HepG2 (cell line): ENCODE data around the gene COL27A1. TPM values are rescaled to one million over a fixed set of nuclear protein-coding genes. Genes with fewer than 3 reads are reported as not detected.

ENCODE experiments used
- AHDC1 ChIP-seq: sonication (generic); formaldehyde crosslinking; IDR thresholded peaks from 2 replicates; pipeline ENCODE4 v1.5.1; 2020; ENCODE audit warnings: mild to moderate bottlenecking, missing genetic modification reagents, borderline replicate concordance
- ATF7 ChIP-seq, 2 experiments: fragments of 450-650 bp in 1 of 2; sonication (generic) in 1 of 2; formaldehyde crosslinking in 1 of 2; IDR thresholded peaks; 2 replicates each; pipeline versions ENCODE4 v1.4.0 to v1.6.1; 2016 to 2020; ENCODE audit warnings: antibody characterized with exemption in 1 of 2, mild to moderate bottlenecking in 1 of 2, missing genetic modification reagents in 1 of 2
- CC2D1A ChIP-seq: sonication (generic); formaldehyde crosslinking; IDR thresholded peaks from 2 replicates; pipeline ENCODE4 v1.8.1; 2023; ENCODE audit warnings: mild to moderate bottlenecking, missing genetic modification reagents
- EHMT2 ChIP-seq: fragments of 200-600 bp; sonication (generic); IDR thresholded peaks from 2 replicates; pipeline ENCODE4 v1.7.0; 2017; ENCODE audit warnings: antibody characterized with exemption, low read depth, low read length, borderline replicate concordance
- FOXJ3 ChIP-seq: sonication (generic); formaldehyde crosslinking; IDR thresholded peaks from 2 replicates; pipeline ENCODE4 v1.4.0; 2020; ENCODE audit warnings: missing genetic modification reagents, mild to moderate bottlenecking, borderline replicate concordance
- POGK ChIP-seq: sonication (generic); formaldehyde crosslinking; conservative IDR thresholded peaks from 2 replicates; pipeline ENCODE4 v1.8.0; 2022; ENCODE audit warnings: mild to moderate bottlenecking, moderate library complexity, missing genetic modification reagents
- RARG ChIP-seq: sonication (generic); formaldehyde crosslinking; IDR thresholded peaks from 2 replicates; pipeline ENCODE4 v1.4.0; 2020; ENCODE audit warnings: low read depth, mild to moderate bottlenecking, missing genetic modification reagents
- SIN3B ChIP-seq: fragments of 150-350 bp; IDR thresholded peaks from 2 replicates; pipeline ENCODE4 v1.6.1; 2014; ENCODE audit warnings: low read length
- ZFX ChIP-seq: sonication (generic); formaldehyde crosslinking; IDR thresholded peaks from 2 replicates; pipeline ENCODE4 v1.4.0; 2020; ENCODE audit warnings: mild to moderate bottlenecking, low read depth, missing genetic modification reagents, moderate library complexity
- ZFY ChIP-seq: sonication (generic); formaldehyde crosslinking; IDR thresholded peaks from 2 replicates; pipeline ENCODE4 v1.4.0; 2020; ENCODE audit warnings: missing genetic modification reagents
- ZMYM4 ChIP-seq: sonication (generic); formaldehyde crosslinking; IDR thresholded peaks from 2 replicates; pipeline ENCODE4 v1.8.1; 2023; ENCODE audit warnings: mild to moderate bottlenecking, missing genetic modification reagents
- ZNF18 ChIP-seq: sonication (generic); formaldehyde crosslinking; IDR thresholded peaks from 2 replicates; pipeline ENCODE4 v1.8.0; 2022; ENCODE audit warnings: mild to moderate bottlenecking, missing genetic modification reagents; ENCODE audit not compliant: insufficient replicate concordance
- ZNF3 ChIP-seq: IDR thresholded peaks from 2 replicates; pipeline ENCODE4 v1.7.0; 2017; ENCODE audit warnings: inconsistent platforms
- ZNF367 ChIP-seq: sonication (generic); formaldehyde crosslinking; IDR thresholded peaks from 2 replicates; pipeline ENCODE4 v1.4.0; 2020; ENCODE audit warnings: missing genetic modification reagents, borderline replicate concordance
- ZNF619 ChIP-seq: sonication (generic); formaldehyde crosslinking; IDR thresholded peaks from 2 replicates; pipeline ENCODE4 v1.4.0; 2020; ENCODE audit warnings: mild to moderate bottlenecking, missing genetic modification reagents
- ZNF781 ChIP-seq: sonication (generic); formaldehyde crosslinking; IDR thresholded peaks from 2 replicates; pipeline ENCODE4 v1.5.1; 2020; ENCODE audit warnings: borderline replicate concordance, mild to moderate bottlenecking, missing genetic modification reagents; ENCODE audit errors: not compliant biosample characterization
- polyA plus RNA-seq, 8 experiments: library from polyadenylated mRNA; depleted of rRNA in 3 of 8; stranded (reverse) in 7 of 8; unstranded in 1 of 8; fragments of >200 nt; fragmentation: Illumina TruSeq in 4 of 8; extraction: Trizol in 4 of 8; gene quantifications; 2 replicates each; pipeline versions ENCODE4 v1.2.1 to v1.2.3, GENCODE V29; 2011 to 2016; ENCODE audit warnings: low read depth in 4 of 8, missing spikeins in 1 of 8, mixed read lengths in 1 of 8; ENCODE audit not compliant: insufficient read depth in 1 of 8
- total RNA-seq, 5 experiments: library from RNA; depleted of rRNA; stranded (reverse); fragments of >200 nt; fragmentation: Illumina TruSeq; extraction: Trizol; gene quantifications; 2 replicates each; pipeline ENCODE4 v1.2.3, GENCODE V29; 2016; ENCODE audit warnings: low read depth in 1 of 5

COL27A1 gene
- total and polyA plus RNA-seq, 2 of the 13 experiments (the other 11 are each of a cell fraction or from before 2014, with no cell fraction given), result 71.3 to 89.1 TPM

GRCh38 chr9:114123031-114123977 is 32.0 kb upstream of the COL27A1 start (continued):
- TF ChIP-seq ZNF781 (no peak), ZFX (CRISPR knock-in tag) (peak; percentile 19; the same call in 1 of the 2 replicates), POGK (CRISPR knock-in tag) (peak; percentile 73; the same call in 1 of the 2 replicates), ZNF18 (CRISPR knock-in tag) (no peak), FOXJ3 (CRISPR knock-in tag) (no peak), ZNF3 (CRISPR knock-in tag) (no peak), ZNF367 (CRISPR knock-in tag) (no peak), RARG (CRISPR knock-in tag) (no peak), ZFY (CRISPR knock-in tag) (no peak), CC2D1A (CRISPR knock-in tag) (no peak), SIN3B (no peak), AHDC1 (CRISPR knock-in tag) (no peak), EHMT2 (no peak), ZMYM4 (peak; percentile 41; the same call in 1 of the 2 replicates), ATF7 (IDR thresholded peaks at IDR 0.05) (no peak), ATF7 (CRISPR knock-in tag; IDR thresholded peaks at IDR 0.05) (no peak), ZNF619 (no peak)
